Measurements from ENCODE around the gene NOS1AP. TPM values are rescaled to one million over a fixed set of nuclear protein-coding genes. Genes with fewer than 3 reads are reported as not detected.
"Not testable (repeated sequence)": the region's sequence is repeated elsewhere in the genome, so short reads cannot be mapped to it uniquely, and the experiment has no call there.

Gene NOS1AP
- total and polyA plus RNA-seq, 5 donors = 0.86 to 4.5 (median 4.1) TPM

DNA sequence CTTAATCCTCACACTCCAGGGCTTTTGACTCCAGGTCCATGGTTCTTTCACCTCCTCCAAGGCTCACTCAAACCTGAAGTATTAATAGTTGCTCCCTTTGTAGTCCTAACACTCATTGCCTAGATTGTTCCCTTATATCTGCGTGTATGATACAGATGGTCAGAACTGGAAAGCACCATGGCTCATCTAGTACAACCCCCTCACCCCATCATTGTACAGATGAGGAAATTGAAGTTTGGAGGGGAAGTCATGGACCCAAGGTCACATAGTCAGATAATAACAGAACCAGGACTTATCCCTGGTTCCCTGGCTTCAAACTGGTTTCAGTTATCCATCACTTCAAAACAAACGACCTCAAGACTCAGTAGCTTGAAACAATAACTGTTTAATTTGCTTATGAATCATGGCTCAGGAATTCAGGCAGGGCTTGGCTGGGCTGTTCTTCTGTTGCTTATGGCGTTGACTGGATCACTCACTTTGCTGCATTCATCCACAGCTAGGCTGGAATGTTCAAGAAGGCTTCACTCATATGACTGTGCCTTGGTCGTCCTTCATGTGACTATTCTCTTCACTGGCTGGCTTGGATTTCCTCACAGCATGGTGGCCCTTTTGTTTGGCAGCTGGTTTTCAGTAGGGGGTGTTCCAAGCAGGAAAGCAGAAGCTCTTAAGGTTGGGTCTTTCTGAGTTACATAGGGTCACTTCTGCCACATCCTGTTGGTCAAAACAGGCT lies 5.0 kb downstream of the NOS1AP start:
- no peak for ATAC-seq
- intact Hi-C loops (cut with DNase I) = no loop called here
- DNase-seq = no peak
- no peaks in the 10 kb centered on the region for H3K27me3 ChIP-seq (ENCODE audit: control insufficient read depth, insufficient read depth)
- H3K27ac ChIP-seq (ENCODE audit: low read length) = no peak overlapping the region
- H3K9me3 ChIP-seq (ENCODE audit: control insufficient read depth, low read length) = peaks cover 3% of the 10 kb centered on the region
- 77% methylated on average over 4 of the region's 4 CpGs for WGBS
- H3K4me1 ChIP-seq (ENCODE audit: control insufficient read depth, insufficient read depth, low read length) = peaks cover 3% of the 10 kb centered on the region
- no peak overlapping the region for H3K4me3 ChIP-seq (ENCODE audit: low read length)

DNA sequence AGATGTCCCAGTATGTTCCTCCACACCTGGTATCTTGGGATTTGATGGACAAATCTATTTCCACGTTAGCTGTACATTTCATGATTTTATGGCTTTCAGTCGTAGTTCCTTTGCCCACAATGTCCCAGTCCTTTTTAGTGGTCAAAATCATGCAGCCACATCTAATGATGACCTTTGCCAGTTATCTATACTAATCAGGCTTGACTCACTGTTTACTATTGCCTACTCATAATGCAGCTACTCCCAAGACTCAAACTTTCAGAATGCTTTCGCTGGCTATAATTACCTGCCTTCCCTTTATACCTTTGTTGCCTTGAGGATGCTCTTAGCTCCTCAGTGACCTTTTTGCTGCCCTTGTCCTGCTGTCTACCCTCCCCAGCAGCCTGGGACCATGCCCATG lies 6.4 kb downstream of the NOS1AP start:
- Histone ChIP-seq H3K4me1 (ENCODE audit: control insufficient read depth, insufficient read depth, low read length) (peaks cover under 1% of the 10 kb centered on the region), H3K27me3 (ENCODE audit: control insufficient read depth, insufficient read depth) (no peaks in the 10 kb centered on the region), H3K27ac (ENCODE audit: low read length) (no peak overlapping the region), H3K9me3 (ENCODE audit: control insufficient read depth, low read length) (peaks cover 3% of the 10 kb centered on the region), H3K4me3 (ENCODE audit: low read length) (no peak overlapping the region)
- 91% methylated on average over 3 of the region's 3 CpGs for whole genome bisulfite sequencing
- DNase-seq (no peak), ATAC-seq (no peak)
- intact Hi-C loops (cut with DNase I) = no loop called here

DNA sequence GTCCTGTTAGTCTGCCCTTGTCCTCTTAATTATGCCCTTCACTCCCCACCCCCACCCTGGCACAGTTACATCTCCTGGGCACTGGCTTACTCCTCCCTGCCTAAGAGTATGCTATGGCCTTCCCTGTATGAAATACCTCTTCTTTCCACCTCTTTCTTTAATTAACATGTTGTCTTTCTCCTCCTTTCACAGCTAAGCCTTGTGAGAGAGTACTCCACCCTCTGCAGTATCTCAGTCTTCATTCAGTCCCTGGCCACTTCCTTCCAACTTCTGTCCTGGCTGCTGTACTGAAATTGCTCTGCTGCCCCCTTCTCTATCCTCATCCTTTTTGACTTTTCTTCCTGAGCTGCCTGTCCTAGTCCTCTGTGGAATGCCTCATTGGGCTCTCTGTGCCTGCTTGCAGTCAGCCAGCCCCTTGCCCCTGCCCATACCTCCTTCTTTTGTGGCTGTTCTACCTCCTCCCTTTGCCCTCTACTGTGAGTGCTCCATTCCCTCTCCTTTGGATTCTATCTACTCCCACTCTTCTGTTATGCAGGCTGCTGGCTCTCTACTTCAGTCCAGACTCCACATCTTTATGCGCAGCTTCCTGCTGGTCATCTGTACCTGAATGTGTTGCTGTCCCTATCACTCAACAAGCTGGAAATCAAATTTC lies 8.3 kb downstream of the NOS1AP start:
- Histone ChIP-seq H3K4me3 (ENCODE audit: low read length) (no peak overlapping the region), H3K9me3 (ENCODE audit: control insufficient read depth, low read length) (peaks cover 3% of the 10 kb centered on the region), H3K27ac (ENCODE audit: low read length) (no peak overlapping the region), H3K27me3 (ENCODE audit: control insufficient read depth, insufficient read depth) (no peaks in the 10 kb centered on the region), H3K4me1 (ENCODE audit: control insufficient read depth, insufficient read depth, low read length) (peaks cover 2% of the 10 kb centered on the region)
- intact Hi-C loops (cut with DNase I) = no loop called here
- ATAC-seq (no peak), DNase-seq (no peak)
- 96% methylated on average over 1 of the region's 1 CpG for WGBS

DNA sequence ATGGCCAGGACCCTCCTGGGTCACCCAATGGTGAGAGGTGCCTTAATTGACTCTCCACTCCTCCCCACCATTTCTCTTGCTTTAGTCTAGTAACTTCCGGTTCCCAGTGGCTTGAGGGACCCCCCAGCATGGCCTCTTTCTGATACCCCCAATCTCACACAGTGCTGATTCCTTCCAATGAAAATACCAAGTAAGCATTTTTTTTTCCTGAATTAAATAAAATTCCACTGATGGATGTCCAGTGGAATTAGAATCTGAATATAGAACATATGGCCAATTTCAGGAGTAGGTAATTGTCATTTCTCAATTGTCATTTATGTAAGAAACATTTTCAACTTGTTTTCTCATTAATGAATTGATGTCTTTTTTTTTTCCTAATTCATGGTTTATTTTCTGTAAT lies 9.5 kb downstream of the NOS1AP start:
- intact Hi-C loops (cut with DNase I) = no loop called here
- no peak for DNase-seq
- 85% methylated on average over 1 of the region's 1 CpG for WGBS
- H3K4me1 ChIP-seq (ENCODE audit: control insufficient read depth, insufficient read depth, low read length) = peaks cover 2% of the 10 kb centered on the region
- H3K4me3 ChIP-seq (ENCODE audit: low read length) = no peak overlapping the region
- no peak overlapping the region for H3K27ac ChIP-seq (ENCODE audit: low read length)
- H3K27me3 ChIP-seq (ENCODE audit: control insufficient read depth, insufficient read depth) = no peaks in the 10 kb centered on the region
- no peak for ATAC-seq
- H3K9me3 ChIP-seq (ENCODE audit: control insufficient read depth, low read length) = peaks cover 3% of the 10 kb centered on the region

DNA sequence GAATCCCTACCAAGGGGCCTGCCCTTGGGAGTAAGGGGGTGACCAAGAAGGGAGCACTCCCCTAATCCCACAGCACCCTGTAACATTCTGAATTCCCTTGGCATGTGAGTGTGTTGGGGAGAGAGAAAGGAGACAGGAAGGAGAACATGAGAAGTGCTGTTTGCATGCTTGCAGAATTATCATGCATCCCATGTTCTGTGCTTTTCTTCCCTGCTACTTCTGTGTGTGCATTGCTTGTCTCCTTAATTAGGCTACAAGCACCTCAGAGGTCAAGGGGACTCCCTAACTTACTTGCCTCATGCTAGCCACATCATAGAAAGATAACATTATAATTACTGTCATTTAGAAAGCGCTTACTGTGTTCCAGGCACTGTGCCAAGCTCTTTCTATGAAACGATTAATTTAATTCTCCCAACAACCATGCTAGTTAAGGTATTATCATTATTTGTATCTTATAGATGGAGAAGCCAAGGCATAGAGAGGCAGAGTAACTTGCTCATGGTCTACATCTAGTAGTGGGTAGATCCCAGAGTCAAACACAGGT lies 11.1 kb downstream of the NOS1AP start:
- no peak overlapping the region for H3K4me3 ChIP-seq (ENCODE audit: low read length)
- no peak for DNase-seq
- 44% methylated on average over 2 of the region's 2 CpGs for WGBS
- H3K27me3 ChIP-seq (ENCODE audit: control insufficient read depth, insufficient read depth) = no peaks in the 10 kb centered on the region
- intact Hi-C loops (cut with DNase I) = no loop called here
- H3K27ac ChIP-seq (ENCODE audit: low read length) = no peak overlapping the region
- peaks cover 2% of the 10 kb centered on the region for H3K4me1 ChIP-seq (ENCODE audit: control insufficient read depth, insufficient read depth, low read length)
- ATAC-seq = no peak
- H3K9me3 ChIP-seq (ENCODE audit: control insufficient read depth, low read length) = no peaks in the 10 kb centered on the region

DNA sequence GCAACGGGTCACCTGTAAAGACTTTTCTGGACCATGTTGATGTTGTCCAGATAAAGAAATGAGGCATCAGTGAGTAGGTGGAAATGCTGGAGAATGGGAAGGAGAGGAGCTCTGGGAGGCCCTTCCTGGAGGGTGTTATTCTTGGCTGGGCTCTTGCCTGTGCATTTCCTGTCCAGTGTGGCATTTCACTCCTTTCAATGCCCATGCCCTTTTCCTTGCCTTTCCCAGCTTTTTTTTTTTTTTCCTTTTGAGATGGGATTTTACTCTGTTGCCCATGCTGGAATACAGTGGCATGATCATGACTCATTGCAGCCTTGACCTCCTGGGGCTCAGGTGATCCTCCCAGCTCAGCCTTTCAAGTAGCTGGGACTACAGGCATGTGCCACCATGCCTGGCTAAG lies 11.8 kb downstream of the NOS1AP start:
- H3K4me1 ChIP-seq (ENCODE audit: control insufficient read depth, insufficient read depth, low read length) = peaks cover 2% of the 10 kb centered on the region
- DNase-seq = no peak
- H3K27me3 ChIP-seq (ENCODE audit: control insufficient read depth, insufficient read depth) = no peaks in the 10 kb centered on the region
- ATAC-seq = peak in 1 of 2 donors; percentile 31
- 80% methylated on average over 1 of the region's 1 CpG for WGBS
- no peak overlapping the region for H3K4me3 ChIP-seq (ENCODE audit: low read length)
- H3K9me3 ChIP-seq (ENCODE audit: control insufficient read depth, low read length) = no peaks in the 10 kb centered on the region
- H3K27ac ChIP-seq (ENCODE audit: low read length) = no peak overlapping the region
- intact Hi-C loops (cut with DNase I) = no loop called here

DNA sequence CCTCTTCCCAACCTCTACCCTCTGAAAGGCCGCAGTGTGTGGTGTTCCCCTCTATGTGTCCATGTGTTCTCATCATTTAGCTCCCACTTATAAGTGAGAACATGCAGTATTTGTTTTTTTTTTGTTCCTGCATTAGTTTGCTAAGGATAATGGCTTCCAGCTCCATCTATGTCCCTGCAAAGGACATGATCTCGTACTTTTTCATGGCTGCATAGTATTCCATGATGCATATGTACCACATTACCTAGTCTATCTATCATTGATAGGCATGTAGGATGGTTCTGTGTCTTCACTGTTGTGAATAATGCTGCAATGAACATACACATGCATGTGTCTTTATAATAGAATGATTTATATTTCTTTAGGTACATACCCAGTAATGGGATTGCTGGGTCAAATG lies 12.6 kb downstream of the NOS1AP start:
- DNase-seq; H3K27me3 ChIP-seq (ENCODE audit: control insufficient read depth, insufficient read depth); H3K4me1 ChIP-seq (ENCODE audit: control insufficient read depth, insufficient read depth, low read length); H3K27ac ChIP-seq (ENCODE audit: low read length); H3K4me3 ChIP-seq (ENCODE audit: low read length); intact Hi-C loops (cut with DNase I); ATAC-seq; H3K9me3 ChIP-seq (ENCODE audit: control insufficient read depth, low read length): not testable (repeated sequence)
- WGBS = 97% methylated on average over 2 of the region's 2 CpGs

DNA sequence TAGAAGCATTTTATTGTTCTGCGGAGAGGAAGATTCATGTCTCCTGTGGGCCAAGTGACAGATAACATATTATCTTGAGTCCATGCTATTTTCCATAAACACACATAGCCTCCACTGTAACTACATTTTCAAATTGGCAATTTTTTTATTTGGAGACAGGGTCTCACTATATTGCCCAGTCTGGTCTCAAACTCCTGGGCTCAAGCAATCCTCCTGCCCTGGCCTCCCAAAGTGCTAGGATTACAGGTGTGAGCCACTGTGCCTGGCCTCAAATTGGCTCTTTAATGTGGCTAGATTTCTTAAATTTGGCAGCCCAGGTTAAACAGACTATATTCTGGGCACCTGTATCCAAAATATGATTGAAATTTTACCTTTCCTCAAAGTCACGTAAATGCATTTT lies 13.8 kb downstream of the NOS1AP start:
- Histone ChIP-seq H3K4me3 (ENCODE audit: low read length) (no peak overlapping the region), H3K27me3 (ENCODE audit: control insufficient read depth, insufficient read depth) (no peaks in the 10 kb centered on the region), H3K9me3 (ENCODE audit: control insufficient read depth, low read length) (no peaks in the 10 kb centered on the region), H3K4me1 (ENCODE audit: control insufficient read depth, insufficient read depth, low read length) (peaks cover 2% of the 10 kb centered on the region), H3K27ac (ENCODE audit: low read length) (no peak overlapping the region)
- DNase-seq (no peak), ATAC-seq (no peak)
- WGBS = 98% methylated on average over 2 of the region's 2 CpGs
- intact Hi-C loops (cut with DNase I) = no loop called here

DNA sequence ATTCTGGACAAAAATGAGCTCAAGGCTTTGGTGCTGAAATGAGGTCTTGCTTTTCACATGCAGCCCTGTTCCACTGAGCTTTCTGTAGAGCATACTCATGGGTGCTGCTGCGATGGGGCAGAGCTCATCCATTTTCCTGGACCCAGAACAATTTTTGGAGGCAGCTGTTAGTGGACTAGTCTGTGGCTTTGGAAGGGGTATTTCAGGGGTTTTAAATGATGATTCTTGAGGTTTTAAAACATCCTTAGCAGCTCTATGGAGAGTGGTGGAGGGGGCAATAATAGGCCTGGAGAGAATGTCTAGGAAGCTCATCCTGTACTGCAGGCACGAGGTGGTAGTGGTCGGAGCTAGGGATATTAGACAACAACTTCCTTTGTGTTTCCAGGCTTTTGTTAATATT lies 16.5 kb downstream of the NOS1AP start:
- 86% methylated on average over 3 of the region's 3 CpGs for WGBS

DNA sequence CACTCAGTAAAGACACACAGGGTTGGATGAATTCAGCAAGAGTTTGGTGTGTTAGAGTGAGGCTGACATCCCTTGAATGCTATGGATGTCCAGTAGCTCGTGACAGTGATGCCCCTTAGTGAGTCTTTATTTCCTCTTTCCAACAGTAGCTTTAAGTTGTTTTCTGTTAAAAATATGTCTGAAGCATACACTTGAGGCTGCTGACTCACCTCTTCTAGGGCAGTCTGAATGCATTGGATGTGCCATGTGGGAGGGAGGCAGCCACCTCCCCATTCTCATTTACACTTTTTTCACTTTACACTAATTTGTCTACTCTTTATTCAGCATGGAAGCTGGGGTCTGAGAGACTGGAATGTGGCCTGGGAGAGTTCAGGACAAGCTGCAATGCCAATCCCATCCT lies 17.6 kb downstream of the NOS1AP start:
- ATAC-seq (no peak), DNase-seq (no peak)
- intact Hi-C loops (cut with DNase I) = no loop called here
- H3K27ac ChIP-seq (ENCODE audit: low read length) = no peak overlapping the region
- WGBS = 86% methylated on average over 1 of the region's 1 CpG
- no peak overlapping the region for H3K4me3 ChIP-seq (ENCODE audit: low read length)
- no peaks in the 10 kb centered on the region for H3K27me3 ChIP-seq (ENCODE audit: control insufficient read depth, insufficient read depth)
- H3K9me3 ChIP-seq (ENCODE audit: control insufficient read depth, low read length) = no peaks in the 10 kb centered on the region
- H3K4me1 ChIP-seq (ENCODE audit: control insufficient read depth, insufficient read depth, low read length) = no peaks in the 10 kb centered on the region

More for the DNA sequence above, 16.5 kb downstream of the NOS1AP start:
- no peaks in the 10 kb centered on the region for H3K27me3 ChIP-seq (ENCODE audit: control insufficient read depth, insufficient read depth)
- no peak overlapping the region for H3K27ac ChIP-seq (ENCODE audit: low read length)
- H3K4me3 ChIP-seq (ENCODE audit: low read length) = no peak overlapping the region
- no peak for ATAC-seq
- intact Hi-C loops (cut with DNase I) = no loop called here
- peaks cover 2% of the 10 kb centered on the region for H3K4me1 ChIP-seq (ENCODE audit: control insufficient read depth, insufficient read depth, low read length)
- no peaks in the 10 kb centered on the region for H3K9me3 ChIP-seq (ENCODE audit: control insufficient read depth, low read length)
- DNase-seq = no peak

DNA sequence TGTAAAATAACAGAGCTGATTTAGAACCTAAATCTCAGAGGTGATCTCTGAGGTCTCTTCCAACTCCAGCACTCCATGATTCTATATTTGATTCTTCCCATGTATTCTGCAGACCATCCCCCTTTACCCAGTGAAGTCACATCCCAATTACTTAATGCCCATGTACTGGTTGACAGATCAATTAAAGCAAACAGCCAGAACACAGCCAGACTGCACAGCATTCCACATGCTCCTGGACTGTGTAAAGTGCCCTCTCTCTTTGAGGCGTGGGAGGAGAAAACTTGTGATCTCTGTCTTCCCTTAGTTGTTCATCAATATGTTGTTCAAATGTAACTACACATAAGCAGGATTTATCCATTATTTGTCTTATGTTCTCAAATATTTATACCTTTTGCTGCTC lies 18.1 kb downstream of the NOS1AP start:
- Histone ChIP-seq H3K4me1 (ENCODE audit: control insufficient read depth, insufficient read depth, low read length) (no peaks in the 10 kb centered on the region), H3K27ac (ENCODE audit: low read length) (no peak overlapping the region), H3K9me3 (ENCODE audit: control insufficient read depth, low read length) (no peaks in the 10 kb centered on the region), H3K4me3 (ENCODE audit: low read length) (no peak overlapping the region), H3K27me3 (ENCODE audit: control insufficient read depth, insufficient read depth) (no peaks in the 10 kb centered on the region)
- ATAC-seq = no peak
- WGBS = 100% methylated on average over 1 of the region's 1 CpG
- intact Hi-C loops (cut with DNase I) = no loop called here
- DNase-seq = no peak

All from right cardiac atrium (tissue), 5 donors.